ENCODE measurements around the gene TK2. TPM values are rescaled to one million over a fixed set of nuclear protein-coding genes. Genes with fewer than 3 reads are reported as not detected.

Gene TK2
- polyA plus RNA-seq, 2 donors = 5.9 to 8.3 TPM

- Histone ChIP-seq H3K27ac (ENCODE audit: low read depth in 2 of 2, low read length in 1 of 2) (no peak overlapping the region), H3K4me3 (ENCODE audit: low read depth in 1 of 2, low read length in 2 of 2) (no peak overlapping the region), H3K4me1 (ENCODE audit: control insufficient read depth in 2 of 2, insufficient read depth in 2 of 2, low read length in 1 of 2) (no peaks in the 10 kb centered on the region), H3K36me3 (ENCODE audit: control insufficient read depth in 2 of 2, insufficient read depth in 2 of 2, low read length in 1 of 2) (peaks cover 4 to 19% of the 10 kb centered on the region in 2 donors), H3K9me3 (ENCODE audit: control insufficient read depth in 2 of 2, insufficient read depth in 1 of 2, low read depth in 1 of 2, low read length in 1 of 2) (no peaks in the 10 kb centered on the region), H3K27me3 (ENCODE audit: control insufficient read depth in 1 of 2, insufficient read depth in 2 of 2, low read length in 2 of 2) (no peaks in the 10 kb centered on the region)
- 72 to 74% methylated on average over 3 of the region's 3 CpGs for WGBS, 2 donors
Observed at GRCh38 chr16:66539623-66540469, 10.1 kb downstream of the TK2 start.

- 84 to 94% methylated on average over 5 of the region's 5 CpGs for WGBS, 2 donors
- H3K4me1 ChIP-seq (ENCODE audit: control insufficient read depth in 2 of 2, insufficient read depth in 2 of 2, low read length in 1 of 2) = no peaks in the 10 kb centered on the region
- no peak overlapping the region for H3K27ac ChIP-seq (ENCODE audit: low read depth in 2 of 2, low read length in 1 of 2)
- no peaks in the 10 kb centered on the region for H3K27me3 ChIP-seq (ENCODE audit: control insufficient read depth in 1 of 2, insufficient read depth in 2 of 2, low read length in 2 of 2)
- no peak overlapping the region for H3K4me3 ChIP-seq (ENCODE audit: low read depth in 1 of 2, low read length in 2 of 2)
- no peaks in the 10 kb centered on the region for H3K9me3 ChIP-seq (ENCODE audit: control insufficient read depth in 2 of 2, insufficient read depth in 1 of 2, low read depth in 1 of 2, low read length in 1 of 2)
- peaks cover 4 to 19% of the 10 kb centered on the region in 2 donors for H3K36me3 ChIP-seq (ENCODE audit: control insufficient read depth in 2 of 2, insufficient read depth in 2 of 2, low read length in 1 of 2)
Observed at GRCh38 chr16:66538910-66539309, 11.0 kb downstream of the TK2 start.

GRCh38 chr16:66537236-66537635 is 12.7 kb downstream of the TK2 start:
- 94 to 97% methylated on average over 2 of the region's 2 CpGs for WGBS, 2 donors
- no peak overlapping the region for H3K4me3 ChIP-seq (ENCODE audit: low read depth in 1 of 2, low read length in 2 of 2)
- H3K27me3 ChIP-seq (ENCODE audit: control insufficient read depth in 1 of 2, insufficient read depth in 2 of 2, low read length in 2 of 2) = no peaks in the 10 kb centered on the region
- H3K4me1 ChIP-seq (ENCODE audit: control insufficient read depth in 2 of 2, insufficient read depth in 2 of 2, low read length in 1 of 2) = no peaks in the 10 kb centered on the region
- no peaks in the 10 kb centered on the region for H3K9me3 ChIP-seq (ENCODE audit: control insufficient read depth in 2 of 2, insufficient read depth in 1 of 2, low read depth in 1 of 2, low read length in 1 of 2)
- no peak overlapping the region for H3K27ac ChIP-seq (ENCODE audit: low read depth in 2 of 2, low read length in 1 of 2)
- peaks cover 0 to 13% of the 10 kb centered on the region in 2 donors for H3K36me3 ChIP-seq (ENCODE audit: control insufficient read depth in 2 of 2, insufficient read depth in 2 of 2, low read length in 1 of 2)

- 83 to 90% methylated on average over 4 of the region's 4 CpGs for WGBS, 2 donors
- Histone ChIP-seq H3K27ac (ENCODE audit: low read depth in 2 of 2, low read length in 1 of 2) (no peak overlapping the region), H3K27me3 (ENCODE audit: control insufficient read depth in 1 of 2, insufficient read depth in 2 of 2, low read length in 2 of 2) (no peaks in the 10 kb centered on the region), H3K9me3 (ENCODE audit: control insufficient read depth in 2 of 2, insufficient read depth in 1 of 2, low read depth in 1 of 2, low read length in 1 of 2) (no peaks in the 10 kb centered on the region), H3K4me1 (ENCODE audit: control insufficient read depth in 2 of 2, insufficient read depth in 2 of 2, low read length in 1 of 2) (no peaks in the 10 kb centered on the region), H3K4me3 (ENCODE audit: low read depth in 1 of 2, low read length in 2 of 2) (no peak overlapping the region), H3K36me3 (ENCODE audit: control insufficient read depth in 2 of 2, insufficient read depth in 2 of 2, low read length in 1 of 2) (peaks cover 0 to 10% of the 10 kb centered on the region in 2 donors)
Observed at GRCh38 chr16:66536525-66536924, 13.4 kb downstream of the TK2 start.

- peaks cover 8 to 23% of the 10 kb centered on the region in 2 donors for H3K36me3 ChIP-seq (ENCODE audit: control insufficient read depth in 2 of 2, insufficient read depth in 2 of 2, low read length in 1 of 2)
- H3K27ac ChIP-seq (ENCODE audit: low read depth in 2 of 2, low read length in 1 of 2) = no peak overlapping the region
- no peaks in the 10 kb centered on the region for H3K27me3 ChIP-seq (ENCODE audit: control insufficient read depth in 1 of 2, insufficient read depth in 2 of 2, low read length in 2 of 2)
- no peaks in the 10 kb centered on the region for H3K4me1 ChIP-seq (ENCODE audit: control insufficient read depth in 2 of 2, insufficient read depth in 2 of 2, low read length in 1 of 2)
- WGBS, 2 donors = 96 to 97% methylated on average over 1 of the region's 1 CpG
- no peak overlapping the region for H3K4me3 ChIP-seq (ENCODE audit: low read depth in 1 of 2, low read length in 2 of 2)
- H3K9me3 ChIP-seq (ENCODE audit: control insufficient read depth in 2 of 2, insufficient read depth in 1 of 2, low read depth in 1 of 2, low read length in 1 of 2) = no peaks in the 10 kb centered on the region
Observed at GRCh38 chr16:66534376-66534799, 15.5 kb downstream of the TK2 start.

- 89 to 91% methylated on average over 6 of the region's 6 CpGs for WGBS, 2 donors
- H3K27me3 ChIP-seq (ENCODE audit: control insufficient read depth in 1 of 2, insufficient read depth in 2 of 2, low read length in 2 of 2) = no peaks in the 10 kb centered on the region
- H3K4me3 ChIP-seq (ENCODE audit: low read depth in 1 of 2, low read length in 2 of 2) = no peak overlapping the region
- H3K36me3 ChIP-seq (ENCODE audit: control insufficient read depth in 2 of 2, insufficient read depth in 2 of 2, low read length in 1 of 2) = peaks cover 19 to 30% of the 10 kb centered on the region in 2 donors
- H3K4me1 ChIP-seq (ENCODE audit: control insufficient read depth in 2 of 2, insufficient read depth in 2 of 2, low read length in 1 of 2) = no peaks in the 10 kb centered on the region
- no peaks in the 10 kb centered on the region for H3K9me3 ChIP-seq (ENCODE audit: control insufficient read depth in 2 of 2, insufficient read depth in 1 of 2, low read depth in 1 of 2, low read length in 1 of 2)
- no peak overlapping the region for H3K27ac ChIP-seq (ENCODE audit: low read depth in 2 of 2, low read length in 1 of 2)
Observed at GRCh38 chr16:66529475-66529874, 20.4 kb downstream of the TK2 start.

- Histone ChIP-seq H3K36me3 (ENCODE audit: control insufficient read depth in 2 of 2, insufficient read depth in 2 of 2, low read length in 1 of 2) (peaks cover 19 to 31% of the 10 kb centered on the region in 2 donors), H3K27ac (ENCODE audit: low read depth in 2 of 2, low read length in 1 of 2) (no peak overlapping the region), H3K4me3 (ENCODE audit: low read depth in 1 of 2, low read length in 2 of 2) (no peak overlapping the region), H3K9me3 (ENCODE audit: control insufficient read depth in 2 of 2, insufficient read depth in 1 of 2, low read depth in 1 of 2, low read length in 1 of 2) (no peaks in the 10 kb centered on the region), H3K4me1 (ENCODE audit: control insufficient read depth in 2 of 2, insufficient read depth in 2 of 2, low read length in 1 of 2) (no peaks in the 10 kb centered on the region), H3K27me3 (ENCODE audit: control insufficient read depth in 1 of 2, insufficient read depth in 2 of 2, low read length in 2 of 2) (no peaks in the 10 kb centered on the region)
- 95 to 98% methylated on average over 5 of the region's 5 CpGs for WGBS, 2 donors
Observed at GRCh38 chr16:66528294-66528693, 21.6 kb downstream of the TK2 start.

- no peaks in the 10 kb centered on the region for H3K27me3 ChIP-seq (ENCODE audit: control insufficient read depth in 1 of 2, insufficient read depth in 2 of 2, low read length in 2 of 2)
- peak overlapping the region; percentile 14 to 79 for H3K27ac ChIP-seq (ENCODE audit: low read depth in 2 of 2, low read length in 1 of 2)
- H3K4me3 ChIP-seq (ENCODE audit: low read depth in 1 of 2, low read length in 2 of 2) = no peak overlapping the region
- H3K4me1 ChIP-seq (ENCODE audit: control insufficient read depth in 2 of 2, insufficient read depth in 2 of 2, low read length in 1 of 2) = peaks cover 2 to 12% of the 10 kb centered on the region in 2 donors
- no peaks in the 10 kb centered on the region for H3K9me3 ChIP-seq (ENCODE audit: control insufficient read depth in 2 of 2, insufficient read depth in 1 of 2, low read depth in 1 of 2, low read length in 1 of 2)
- 81 to 91% methylated on average over 9 of the region's 9 CpGs for WGBS, 2 donors
- H3K36me3 ChIP-seq (ENCODE audit: control insufficient read depth in 2 of 2, insufficient read depth in 2 of 2, low read length in 1 of 2) = peaks cover 16 to 25% of the 10 kb centered on the region in 2 donors
Observed at GRCh38 chr16:66525396-66526180, 24.3 kb downstream of the TK2 start.

- Histone ChIP-seq H3K27me3 (ENCODE audit: control insufficient read depth in 1 of 2, insufficient read depth in 2 of 2, low read length in 2 of 2) (no peaks in the 10 kb centered on the region), H3K4me3 (ENCODE audit: low read depth in 1 of 2, low read length in 2 of 2) (no peak overlapping the region), H3K27ac (ENCODE audit: low read depth in 2 of 2, low read length in 1 of 2) (peak overlapping the region; percentile 26 to 33), H3K4me1 (ENCODE audit: control insufficient read depth in 2 of 2, insufficient read depth in 2 of 2, low read length in 1 of 2) (peaks cover 2 to 20% of the 10 kb centered on the region in 2 donors), H3K9me3 (ENCODE audit: control insufficient read depth in 2 of 2, insufficient read depth in 1 of 2, low read depth in 1 of 2, low read length in 1 of 2) (no peaks in the 10 kb centered on the region), H3K36me3 (ENCODE audit: control insufficient read depth in 2 of 2, insufficient read depth in 2 of 2, low read length in 1 of 2) (peaks cover 12 to 20% of the 10 kb centered on the region in 2 donors)
- 67 to 75% methylated on average over 6 of the region's 6 CpGs for WGBS, 2 donors
Observed at GRCh38 chr16:66524601-66525164, 25.2 kb downstream of the TK2 start.

Data from esophagus (tissue), 2 donors.